HG03064 (cell line): ENCODE data around the gene SIGLEC15.
"Not testable (repeated sequence)": the region's sequence is repeated elsewhere in the genome, so short reads cannot be mapped to it uniquely, and the experiment has no call there.

Source experiments
- ATAC-seq: cut with Tn5 transposase; IDR thresholded peaks from one replicate; pipeline ENCODE4 v1.9.1; 2021; ENCODE audit warnings: low read depth; ENCODE audit not compliant: unreplicated experiment

SIGLEC15 gene

GRCh38 chr18:45818765-45819164, 6.7 kb upstream of the SIGLEC15 start:
- not testable (repeated sequence) for ATAC-seq

- ATAC-seq: no peak
These were observed 5.2 kb upstream of the SIGLEC15 start for GRCh38 chr18:45820106-45820745.

- no peak for ATAC-seq
These were observed 4.4 kb upstream of the SIGLEC15 start for GRCh38 chr18:45821026-45821425.

GRCh38 chr18:45821711-45822110, 3.8 kb upstream of the SIGLEC15 start:
- ATAC-seq: no peak

- no peak for ATAC-seq
These were observed 609 bp downstream of the SIGLEC15 start for GRCh38 chr18:45826084-45826483.

- ATAC-seq: not testable (repeated sequence)
These were observed 1.2 kb downstream of the SIGLEC15 start for GRCh38 chr18:45826716-45827115.

GRCh38 chr18:45828917-45829811, 3.7 kb downstream of the SIGLEC15 start:
- no peak for ATAC-seq

- no peak for ATAC-seq
These were observed 4.4 kb downstream of the SIGLEC15 start for GRCh38 chr18:45829855-45830254.

- ATAC-seq: no peak
These were observed 5.4 kb downstream of the SIGLEC15 start for GRCh38 chr18:45830917-45831316.

- no peak for ATAC-seq
These were observed 8.4 kb downstream of the SIGLEC15 start for GRCh38 chr18:45833846-45834245.

- ATAC-seq: no peak
These were observed 8.8 kb downstream of the SIGLEC15 start for GRCh38 chr18:45834306-45834705.

- ATAC-seq: no peak
These were observed 9.7 kb downstream of the SIGLEC15 start for GRCh38 chr18:45835057-45835636.

- no peak for ATAC-seq
These were observed 11.0 kb downstream of the SIGLEC15 start for GRCh38 chr18:45836242-45837205.

GRCh38 chr18:45837283-45838070, 12.0 kb downstream of the SIGLEC15 start:
- ATAC-seq: no peak

- ATAC-seq: no peak
These were observed 13.0 kb downstream of the SIGLEC15 start for GRCh38 chr18:45838302-45839070.

- ATAC-seq: no peak
These were observed 14.2 kb downstream of the SIGLEC15 start for GRCh38 chr18:45839414-45840395.

GRCh38 chr18:45841060-45841764, 15.7 kb downstream of the SIGLEC15 start:
- no peak for ATAC-seq
